HG03558 (cell line): ENCODE data around the gene NDUFA6.

Experiments used
- ATAC-seq: cut with Tn5 transposase; IDR thresholded peaks from one replicate; pipeline ENCODE4 v1.9.1; 2021; ENCODE audit warnings: moderate number of reproducible peaks; ENCODE audit not compliant: unreplicated experiment; ENCODE audit errors: extremely low read depth

NDUFA6 gene

GRCh38 chr22:42039271-42039670 is 51.3 kb downstream of the NDUFA6 start:
- no peak for ATAC-seq
